NCI-H460 (cell line): Measurements from ENCODE around the gene JPH2. TPM values are rescaled to one million over a fixed set of nuclear protein-coding genes. Genes with fewer than 3 reads are reported as not detected.
"Not testable (repeated sequence)": the region's sequence is repeated elsewhere in the genome, so short reads cannot be mapped to it uniquely, and the experiment has no call there.

Experiments used
- DNase-seq: peaks from one replicate; pipeline ENCODE4 v3.0.0-alpha.2; 2016; ENCODE audit warnings: low read depth; ENCODE audit errors: extremely low read depth
- polyA plus RNA-seq: library from polyadenylated mRNA; depleted of rRNA; stranded (reverse); fragments of >200 nt; gene quantifications from 2 replicates; pipeline ENCODE4 v1.2.3, GENCODE V29; 2014; cell fraction: nucleus; rRNA removed
- total RNA-seq: library from RNA; depleted of rRNA; stranded (reverse); fragments of >200 nt; shearing (Covaris generic); gene quantifications from 2 replicates; pipeline ENCODE4 v1.2.3, GENCODE V29; 2014; rRNA removed

Gene JPH2
- 1.4 and 1.7 TPM in 2 replicates for total RNA-seq
- polyA plus RNA-seq, result 0.91 and 1.7 TPM in 2 replicates

DNA sequence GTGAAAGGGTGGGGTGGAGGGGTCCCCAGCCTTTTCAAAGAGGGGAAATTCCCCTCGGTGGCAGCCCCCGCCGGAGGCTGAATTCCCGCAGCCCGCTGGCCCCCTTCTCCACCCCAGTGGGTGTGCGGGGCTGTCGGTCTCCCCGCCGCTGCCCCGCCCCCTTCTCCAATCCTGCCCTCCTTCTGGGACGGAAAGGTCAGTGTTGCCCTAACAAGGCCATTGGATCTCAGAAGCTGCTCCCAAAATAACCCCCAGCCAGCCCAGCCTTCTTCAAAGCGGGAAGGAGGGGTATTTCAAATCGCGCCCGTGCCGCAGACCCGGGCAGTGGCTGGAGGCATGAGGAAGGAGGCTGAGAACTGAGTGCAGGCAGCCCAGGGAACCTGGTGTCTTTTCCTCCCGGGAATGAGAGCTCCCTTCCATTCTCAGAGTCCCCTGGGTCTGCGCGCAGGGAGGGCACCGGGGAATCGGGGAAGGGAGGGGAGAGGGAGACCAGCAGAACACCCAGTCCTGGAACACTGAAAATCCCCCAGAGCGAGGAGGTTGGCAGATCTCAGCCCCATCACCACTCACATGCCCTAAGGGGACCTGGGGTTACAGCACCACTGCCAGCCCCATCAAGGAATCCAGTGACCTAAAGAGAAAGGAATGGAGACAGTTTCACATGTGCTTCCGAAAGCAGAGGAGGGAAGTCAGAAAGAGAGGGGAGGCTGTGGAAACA, at the start of gene JPH2:
Gene JPH2 (minus strand): TSS at position 135 of the 718 bp plus-strand sequence. CDS start 483 bp downstream, outside the sequence.
- peak; percentile 70 for DNase-seq

DNA sequence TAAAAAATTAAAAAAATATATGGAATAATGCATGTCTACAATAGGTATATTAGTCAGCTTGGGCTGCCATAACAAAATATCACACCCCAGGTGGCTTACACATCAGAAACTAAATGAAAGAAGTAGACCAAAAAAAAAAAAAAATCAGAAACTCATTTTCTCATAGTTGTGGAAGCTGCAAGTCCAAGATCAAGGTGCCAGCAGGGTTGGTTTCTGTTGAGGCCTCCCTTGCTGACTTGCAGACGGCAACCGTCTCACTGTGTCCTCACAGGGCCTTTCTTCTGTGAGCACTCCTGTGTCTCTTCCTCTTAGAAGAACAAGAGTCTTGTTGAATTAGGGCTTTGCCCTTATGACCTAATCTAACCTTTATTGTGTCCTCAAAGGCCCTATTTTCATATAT, 48.7 kb upstream of the JPH2 start:
- no peak for DNase-seq

DNA sequence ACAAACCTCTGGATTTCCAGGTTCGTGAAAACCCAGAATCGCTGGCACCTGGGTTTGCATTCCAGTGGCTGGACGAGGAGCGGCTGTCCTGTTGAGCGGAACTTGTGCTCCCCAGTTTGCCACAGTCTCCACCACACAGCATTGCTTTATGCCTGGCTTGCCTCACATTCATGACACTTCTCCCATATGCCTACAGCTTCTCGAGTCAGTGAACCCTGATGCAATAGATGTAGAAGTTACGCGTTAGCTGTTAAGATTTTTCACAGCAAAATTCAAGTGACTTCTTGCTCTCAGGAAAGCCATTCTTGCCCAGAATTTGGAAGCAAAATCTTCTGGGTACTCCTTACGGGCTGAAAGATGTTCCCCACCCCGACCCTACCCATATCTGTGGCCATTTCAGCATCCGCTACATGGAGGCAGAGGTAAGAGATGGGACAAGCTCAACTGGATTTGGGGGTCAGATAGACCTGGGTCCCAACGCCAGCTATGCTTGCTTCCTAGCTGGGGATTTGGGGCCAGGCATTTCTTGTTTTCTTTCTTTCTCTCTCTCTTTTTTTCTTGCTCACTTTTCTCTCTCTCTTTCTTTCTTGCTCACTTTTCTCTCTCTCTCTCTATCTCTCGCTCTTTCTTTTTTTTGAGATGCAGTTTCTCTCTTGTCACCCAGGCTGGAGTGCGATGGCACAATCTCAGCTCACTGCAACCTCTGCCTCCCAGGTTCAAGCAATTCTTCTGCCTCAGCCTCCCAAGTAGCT, 47.8 kb upstream of the JPH2 start:
- no peak for DNase-seq

DNA sequence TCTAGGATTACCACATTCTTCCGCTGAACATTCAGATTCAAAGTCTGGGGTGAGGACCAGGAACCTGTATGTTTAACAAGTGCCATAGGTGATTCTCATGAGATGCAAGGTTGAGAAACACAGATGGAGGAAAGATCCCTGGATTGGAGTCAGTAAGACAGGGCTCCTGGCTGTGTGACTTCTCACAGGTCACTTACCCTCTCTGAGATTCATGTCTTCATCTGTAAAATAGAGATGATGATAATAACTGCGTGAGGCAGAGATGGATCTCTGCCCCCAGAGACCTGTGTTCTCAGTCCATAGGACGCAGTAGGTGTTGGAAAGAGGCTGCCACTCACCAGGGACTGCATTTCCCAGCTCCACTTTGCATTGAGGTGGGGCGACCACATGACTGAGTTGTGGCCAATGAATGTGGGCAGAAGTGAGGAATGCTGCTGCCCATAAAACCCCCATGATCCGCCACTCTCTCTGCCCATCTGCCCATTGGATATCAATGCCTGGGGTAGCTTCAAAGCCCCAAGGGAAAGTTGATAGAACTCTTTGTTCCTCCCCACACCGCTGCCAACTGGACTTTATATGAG, 46.5 kb upstream of the JPH2 start:
- DNase-seq, result no peak

DNA sequence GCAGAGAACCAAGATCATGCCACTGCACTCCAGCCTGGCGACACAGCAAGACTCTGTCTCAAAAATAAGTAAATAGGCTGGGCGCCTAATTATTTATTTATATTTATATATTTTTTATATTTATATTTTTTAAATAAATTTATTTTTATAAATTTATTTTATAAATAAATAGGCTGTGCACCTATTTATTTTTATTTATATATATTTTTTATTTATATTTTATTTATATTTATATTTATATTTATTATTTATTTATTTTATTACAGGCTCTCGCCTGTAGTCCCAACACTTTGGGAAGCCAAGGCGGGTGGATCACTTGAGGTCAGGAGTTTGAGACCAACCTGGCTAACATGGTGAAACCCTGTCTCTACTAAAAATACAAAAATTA, 45.5 kb upstream of the JPH2 start:
- not testable (repeated sequence) for DNase-seq

DNA sequence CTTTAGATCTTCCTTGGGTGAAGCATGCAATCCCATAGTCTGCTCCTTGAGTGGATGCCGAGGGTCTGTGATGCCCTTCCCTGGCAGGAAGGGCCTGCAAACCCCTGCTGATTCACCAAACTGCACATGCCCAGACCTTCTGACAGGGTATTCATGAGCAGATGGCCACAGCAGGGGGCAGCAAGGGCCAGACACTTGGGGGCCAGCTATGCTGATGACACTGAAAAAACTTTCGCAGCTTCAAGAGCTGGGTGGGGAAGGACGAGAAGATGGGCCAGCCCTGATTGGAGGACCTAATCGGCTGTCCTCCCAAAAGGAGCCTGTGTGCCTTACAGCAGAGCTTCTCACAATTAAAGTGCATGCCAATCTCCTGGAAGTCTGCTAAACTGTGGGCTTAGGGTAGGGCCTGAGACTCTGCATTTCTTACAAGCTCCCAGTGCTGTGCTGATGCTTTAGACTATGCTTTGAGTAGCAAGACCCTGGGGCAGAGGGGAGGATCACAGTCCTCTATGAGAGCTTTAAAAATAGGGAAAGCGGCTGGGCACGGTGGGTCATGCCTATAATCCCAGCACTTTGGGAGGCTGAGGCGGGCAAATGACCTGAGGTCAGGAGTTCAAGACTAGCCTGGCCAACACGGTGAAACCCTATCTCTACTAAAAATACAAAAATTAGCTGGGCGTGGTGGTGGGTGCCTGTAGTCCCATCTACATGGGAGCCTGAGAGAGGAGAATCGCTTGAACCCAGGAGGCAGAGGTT, 44.9 kb upstream of the JPH2 start:
- DNase-seq, result no peak

DNA sequence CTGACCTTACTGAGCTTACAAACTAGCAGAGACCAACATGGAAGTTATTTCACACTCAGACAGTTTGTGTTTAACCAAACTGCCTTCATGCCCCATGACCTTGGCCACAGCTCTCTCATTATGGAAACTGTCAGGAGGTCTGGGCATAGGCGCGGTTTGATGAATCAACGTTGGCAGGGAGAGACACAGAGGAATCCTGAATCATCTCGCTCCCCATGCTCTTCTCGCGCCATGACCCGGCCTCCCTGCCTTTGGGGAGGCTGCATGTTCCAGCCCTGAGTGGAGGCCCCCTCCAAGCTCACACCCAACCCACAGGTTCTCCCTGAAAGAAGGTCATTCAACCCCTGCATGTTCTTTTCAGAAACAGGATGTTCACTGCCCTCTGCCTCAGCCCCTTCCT, 44.2 kb upstream of the JPH2 start:
- no peak for DNase-seq

DNA sequence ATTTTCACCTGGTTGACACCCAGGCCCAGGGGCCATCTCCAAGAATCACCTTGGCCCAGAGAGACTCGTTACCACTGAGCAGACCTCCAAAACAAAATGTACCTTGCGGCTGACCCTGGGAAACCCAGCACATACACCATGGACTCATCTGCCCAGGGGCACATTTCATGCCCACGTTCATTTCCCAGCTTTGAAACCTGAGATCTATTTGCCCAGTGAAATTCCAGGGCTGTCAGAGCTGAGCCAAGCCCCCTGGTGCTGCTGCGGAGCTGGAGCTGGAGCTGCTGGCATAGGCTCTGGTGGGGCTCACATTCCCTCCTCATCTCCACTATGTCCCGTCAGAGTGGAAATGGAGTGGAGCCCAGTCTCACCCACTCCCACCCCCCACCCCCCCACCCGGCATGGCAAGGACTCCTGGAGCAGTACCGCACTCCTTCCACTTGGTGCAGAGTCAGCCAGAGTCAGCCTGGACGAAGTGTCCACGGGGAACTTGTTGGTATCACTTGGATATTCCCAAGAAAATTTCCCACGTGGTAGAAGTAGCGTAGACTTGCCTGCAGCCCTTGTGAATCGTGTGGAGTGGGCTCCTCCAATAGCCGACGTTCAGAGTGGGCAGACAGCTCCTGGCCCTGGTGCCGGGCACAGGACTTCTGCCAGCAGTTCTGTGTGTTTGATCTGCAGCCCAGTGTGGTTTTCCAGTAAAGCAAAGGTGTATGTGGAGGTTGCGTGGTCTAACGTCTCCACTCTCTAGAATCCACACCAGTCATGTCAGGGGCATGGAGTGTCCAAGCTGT, 41.7 kb upstream of the JPH2 start:
- no peak for DNase-seq

DNA sequence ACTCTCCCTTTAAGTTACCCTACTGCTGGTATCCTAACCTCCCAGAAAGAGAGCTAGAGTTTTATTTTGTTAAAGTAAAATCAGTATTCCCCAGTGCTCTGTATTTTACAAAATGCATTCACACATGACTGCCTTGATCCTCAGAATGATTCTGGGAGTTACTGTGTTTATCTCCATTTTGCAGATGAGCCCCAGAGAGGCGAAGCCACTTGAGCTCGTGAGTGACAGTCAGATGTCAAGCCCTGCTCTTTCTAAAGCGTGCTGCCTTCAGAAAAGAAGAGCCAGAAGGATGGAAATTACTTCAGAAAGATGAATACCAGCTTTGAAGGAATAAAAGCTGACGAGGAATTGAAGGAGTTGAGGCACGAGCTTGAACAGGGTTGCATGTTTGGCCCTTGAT, 37.6 kb upstream of the JPH2 start:
- DNase-seq, result no peak

DNA sequence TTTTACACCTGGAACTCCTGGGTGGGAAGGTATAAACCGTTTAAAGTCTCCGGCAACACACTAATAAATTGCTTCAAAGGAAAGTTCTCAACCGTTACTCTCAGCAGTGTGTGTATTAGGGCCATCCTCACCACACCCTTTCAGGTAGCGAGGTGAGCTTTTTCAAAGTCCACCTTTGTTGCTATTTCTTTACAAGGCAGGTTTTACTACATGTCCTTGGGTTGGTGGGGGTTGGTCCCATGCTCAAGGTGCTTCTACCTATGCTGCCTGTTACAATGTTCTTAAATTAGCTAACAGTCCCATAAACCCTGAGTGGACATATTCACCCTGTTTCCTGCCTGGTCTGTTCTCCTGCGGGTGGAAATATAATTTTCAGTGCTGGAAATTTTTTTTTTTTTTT, 36.7 kb upstream of the JPH2 start:
- no peak for DNase-seq

DNA sequence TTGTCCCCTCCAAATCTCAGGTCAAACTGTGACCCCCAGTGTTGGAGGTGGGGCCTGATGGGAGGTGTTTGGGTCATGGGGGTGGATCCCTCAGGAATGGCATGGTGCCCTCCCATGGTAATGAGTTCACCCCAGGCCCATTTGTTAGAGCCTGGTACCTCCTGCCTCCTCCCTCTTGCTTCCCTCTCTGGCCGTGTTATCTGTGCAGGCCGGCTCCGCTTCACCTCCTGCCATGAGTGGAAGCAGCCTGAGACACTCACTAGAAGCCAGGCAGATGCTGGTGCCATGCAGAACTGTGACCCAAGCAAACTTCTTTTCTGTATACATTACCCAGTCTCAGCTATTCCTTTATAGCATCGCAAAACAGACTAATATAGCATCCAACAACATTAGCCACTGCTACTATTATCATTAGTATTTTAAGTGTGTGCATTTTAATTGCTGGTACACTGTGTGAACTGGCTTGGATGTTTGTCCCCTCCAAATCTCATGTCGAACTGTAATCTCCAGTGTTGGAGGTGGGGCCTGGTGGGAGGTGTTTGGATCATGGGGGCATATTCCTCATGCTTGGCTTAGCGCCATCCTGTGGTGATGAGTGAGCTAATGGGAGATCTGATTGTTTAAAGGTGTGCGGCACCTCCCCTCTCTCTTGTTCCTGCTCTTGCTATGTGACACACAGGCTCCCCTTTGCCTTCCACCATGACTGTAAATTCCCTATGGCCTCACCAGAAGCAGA, 35.8 kb upstream of the JPH2 start:
- DNase-seq, result no peak

DNA sequence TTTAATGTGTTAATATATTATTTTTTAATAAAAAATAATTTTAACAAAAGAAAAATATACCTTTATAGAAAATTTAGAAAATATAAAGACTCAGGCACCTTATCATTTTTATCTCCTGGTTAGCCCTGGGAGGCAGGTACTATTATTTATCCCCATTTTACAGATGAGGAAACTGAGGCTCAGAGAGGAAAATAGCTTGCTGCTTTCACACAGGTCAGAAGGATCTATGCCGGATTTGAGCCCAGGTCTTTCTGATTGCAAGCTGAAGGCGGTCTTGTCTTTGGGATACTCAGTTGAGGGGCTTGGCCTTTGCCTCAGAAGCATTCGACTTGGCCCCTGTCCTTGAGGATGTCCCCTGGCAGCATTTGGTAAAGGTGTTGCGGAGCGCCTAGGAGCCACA, 35.0 kb upstream of the JPH2 start:
- no peak for DNase-seq

DNA sequence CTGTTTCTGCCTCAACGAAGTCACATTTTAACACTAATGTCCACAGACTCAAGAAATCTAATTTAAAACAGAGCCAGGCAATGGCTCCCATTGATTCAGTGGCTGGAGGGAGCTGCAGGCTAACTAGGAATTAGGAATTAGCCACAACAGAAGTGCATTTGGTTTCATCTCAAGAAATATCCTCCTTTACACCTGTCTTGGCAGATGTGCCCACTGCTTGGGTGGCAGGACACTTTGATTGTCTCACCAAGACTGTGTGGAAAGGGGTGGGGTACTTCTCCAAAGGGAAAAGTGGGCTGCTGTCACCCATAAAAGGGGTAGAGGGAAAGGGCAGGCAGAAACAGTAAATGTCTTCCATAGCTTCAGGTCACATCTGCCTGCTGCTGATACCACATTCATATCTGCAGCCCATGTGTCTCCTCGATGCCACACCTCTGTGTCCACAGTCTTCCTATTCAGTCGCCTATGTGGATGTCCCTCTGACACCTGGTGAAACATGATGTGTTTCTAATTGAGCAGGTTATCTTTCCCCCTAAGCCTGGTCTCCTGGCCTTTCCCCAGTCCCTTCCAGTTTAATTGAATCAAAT, 34.5 kb upstream of the JPH2 start:
- DNase-seq, result no peak

DNA sequence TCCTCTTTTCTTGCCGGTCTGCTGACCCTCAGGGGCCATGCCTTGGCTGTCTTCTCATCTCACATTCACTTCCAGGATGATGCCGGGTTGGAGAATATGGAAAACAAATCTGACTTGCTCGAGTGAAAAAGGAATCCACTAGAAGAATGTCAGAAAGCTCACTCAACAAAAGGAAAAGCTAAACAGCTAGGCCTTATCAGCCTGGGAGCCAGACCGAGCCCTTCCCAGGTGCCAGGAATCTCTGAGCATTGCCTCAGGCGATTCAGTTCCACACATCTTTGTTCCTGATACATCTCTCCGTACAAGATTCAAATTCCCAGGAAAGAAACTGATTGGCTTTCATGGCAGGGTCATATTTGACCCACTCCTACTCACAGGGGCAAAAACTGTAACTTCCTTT, 32.8 kb upstream of the JPH2 start:
- DNase-seq, result no peak

DNA sequence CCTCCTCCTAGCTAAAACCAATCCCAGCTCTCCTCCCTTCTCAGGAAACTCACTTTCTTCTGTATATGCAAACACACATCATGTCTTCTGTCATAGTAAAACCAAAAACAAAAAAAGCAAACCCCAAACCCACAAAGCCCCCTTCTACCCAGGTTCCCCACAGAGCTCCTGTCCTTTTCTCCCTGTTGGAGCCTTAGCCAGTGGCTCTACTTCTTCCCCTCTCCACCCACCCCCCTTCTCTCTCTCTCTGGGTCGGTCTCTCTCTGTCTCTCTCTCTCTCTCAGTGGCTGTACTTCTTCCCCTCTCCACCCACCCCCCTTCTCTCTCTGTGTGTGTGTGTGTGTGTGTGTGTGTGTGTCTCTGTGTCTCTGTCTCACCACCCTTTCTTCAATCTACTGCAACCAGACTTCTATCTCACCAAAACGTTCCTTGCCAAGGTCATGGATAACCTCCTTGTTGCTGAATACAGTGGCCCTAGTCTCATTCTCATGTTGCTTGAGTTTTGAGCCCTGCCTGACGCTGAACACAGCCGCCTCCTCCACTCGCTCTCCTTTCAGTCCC, 32.3 kb upstream of the JPH2 start:
- DNase-seq, result no peak

DNA sequence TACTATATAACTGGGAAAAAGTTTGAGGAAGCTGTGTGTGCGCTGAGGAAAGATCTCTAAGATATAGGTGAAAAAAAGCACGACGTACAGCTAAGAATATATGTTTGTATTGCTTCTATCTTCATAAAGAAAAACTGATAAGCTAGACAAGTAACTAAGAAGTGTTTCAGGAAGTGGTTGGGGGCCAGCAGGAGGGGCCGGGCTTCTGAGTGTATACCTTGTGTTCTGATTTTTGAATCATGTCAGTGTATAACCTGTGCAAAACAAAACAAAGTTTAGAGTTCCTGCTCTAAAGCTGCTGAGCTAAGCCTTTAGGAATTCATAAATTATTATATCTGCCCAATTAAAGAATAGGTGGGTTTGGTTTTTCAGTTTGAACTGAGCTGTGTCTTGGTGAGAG, 31.5 kb upstream of the JPH2 start:
- no peak for DNase-seq

DNA sequence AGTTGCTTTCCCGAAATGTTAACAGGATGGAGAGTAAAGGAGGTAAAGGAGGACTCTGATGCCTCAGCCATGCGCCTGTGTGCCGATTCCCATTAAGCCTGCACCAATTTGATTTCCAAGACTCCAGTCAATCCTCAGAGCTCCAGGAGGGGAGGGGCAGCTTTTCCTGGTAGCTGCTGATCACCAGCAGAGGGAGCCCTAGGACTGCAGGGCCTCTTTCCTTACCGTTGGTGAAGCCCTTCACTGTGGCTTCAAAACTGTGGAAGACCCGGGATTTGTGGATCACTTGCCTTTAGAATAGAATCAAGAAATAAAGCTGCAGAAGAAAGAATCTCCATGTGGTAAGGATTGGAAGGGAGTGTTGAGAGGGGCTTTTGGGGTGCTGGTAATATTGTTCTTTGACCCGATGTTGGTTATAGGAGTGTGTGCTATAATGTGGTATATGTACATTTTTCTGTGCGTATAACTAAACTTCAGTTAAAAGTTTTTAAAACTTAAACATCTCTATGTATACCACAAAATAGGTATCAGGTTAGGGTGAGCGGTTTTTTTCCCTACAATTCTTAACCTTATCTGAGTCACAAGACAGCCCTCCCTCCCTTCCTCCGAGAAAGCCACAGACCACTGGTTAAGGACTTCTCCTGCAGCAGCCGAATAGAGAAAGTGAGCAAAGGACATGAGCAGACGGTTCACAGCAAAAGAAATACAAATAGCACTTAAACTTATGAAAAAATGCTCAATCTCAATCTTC, 30.5 kb upstream of the JPH2 start:
- peak; percentile 71 for DNase-seq

DNA sequence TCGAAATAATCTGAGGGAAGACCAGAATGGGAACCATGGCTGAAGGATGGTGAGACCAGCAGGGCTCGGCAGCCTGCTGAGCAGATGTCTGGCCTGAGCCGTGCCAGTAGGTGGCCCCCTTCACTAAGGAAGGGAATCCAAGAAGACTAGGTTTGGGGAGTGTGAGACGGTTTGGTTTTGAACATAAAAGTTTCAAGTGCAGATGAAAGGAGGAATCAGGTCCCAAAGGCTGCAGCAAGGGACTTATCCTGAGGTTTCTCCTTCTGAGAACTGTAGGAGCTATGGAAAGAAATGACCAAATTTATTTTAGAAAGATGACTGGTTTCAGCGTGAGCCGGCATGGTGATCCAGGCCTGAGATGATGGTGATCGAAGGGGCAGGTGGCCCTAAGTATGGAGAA, 28.1 kb upstream of the JPH2 start:
- peak; percentile 69 for DNase-seq
